Uterus (tissue), 2 donors: Measurements from ENCODE around the gene LMX1A.

Experiments used
- CTCF ChIP-seq, 4 experiments: fragments of 200-600 bp in 2 of 4; fragments of 450-650 bp in 2 of 4; sonication (generic) in 2 of 4; IDR thresholded peaks; one replicate each; pipeline ENCODE4 v1.5.1; 2016 to 2019; ENCODE audit warnings: antibody characterized with exemption in 4 of 4, mild to moderate bottlenecking in 2 of 4, moderate library complexity in 1 of 4
- POLR2A ChIP-seq, 2 donors: fragments of 450-650 bp; IDR thresholded peaks; one replicate each; pipeline ENCODE4 v1.6.1; 2016; ENCODE audit warnings: antibody characterized with exemption in 2 of 2, mild to moderate bottlenecking in 1 of 2, moderate library complexity in 1 of 2

GRCh38 chr1:165239873-165240272, 116.6 kb downstream of the LMX1A start:
- TF ChIP-seq CTCF (IDR thresholded peaks at IDR 0.05): no peak
- no peak for TF ChIP-seq POLR2A (IDR thresholded peaks at IDR 0.05)
